Stimulated activated CD4-positive, alpha-beta T cell treated with anti-CD3 and anti-CD28 coated beads, Interleukin-12 subunit alpha, Interleukin-12 subunit beta, amount 100 ng/mL, for 4 hours (primary cell): ENCODE data around the gene MBL2.

Source experiments
- DNase-seq: peaks from one replicate; pipeline ENCODE4 v3.0.0-alpha.2; 2020

MBL2 gene

GRCh38 chr10:52771534-52772445 is 794 bp downstream of the MBL2 start:
- no peak for DNase-seq

GRCh38 chr10:52770904-52771303 is 1.7 kb downstream of the MBL2 start:
- no peak for DNase-seq

GRCh38 chr10:52769966-52770365 is 2.6 kb downstream of the MBL2 start:
- DNase-seq = no peak

GRCh38 chr10:52768001-52768532 is 4.5 kb downstream of the MBL2 start:
- no peak for DNase-seq

- no peak for DNase-seq
Measured at GRCh38 chr10:52762088-52762487, 10.5 kb downstream of the MBL2 start.

GRCh38 chr10:52759154-52759553 is 13.4 kb downstream of the MBL2 start:
- DNase-seq = no peak

- no peak for DNase-seq
Measured at GRCh38 chr10:52758406-52758805, 14.2 kb downstream of the MBL2 start.

- no peak for DNase-seq
Measured at GRCh38 chr10:52757773-52758172, 14.8 kb downstream of the MBL2 start.

- DNase-seq = no peak
Measured at GRCh38 chr10:52756966-52757365, 15.6 kb downstream of the MBL2 start.

- no peak for DNase-seq
Measured at GRCh38 chr10:52756295-52756694, 16.3 kb downstream of the MBL2 start.

GRCh38 chr10:52755297-52756062 is 17.1 kb downstream of the MBL2 start:
- DNase-seq = no peak

- no peak for DNase-seq
Measured at GRCh38 chr10:52752801-52753445, 19.7 kb downstream of the MBL2 start.

- DNase-seq = no peak
Measured at GRCh38 chr10:52752261-52752660, 20.3 kb downstream of the MBL2 start.

GRCh38 chr10:52751337-52751736 is 21.2 kb downstream of the MBL2 start:
- DNase-seq = no peak

- DNase-seq = no peak
Measured at GRCh38 chr10:52750629-52751028, 22.0 kb downstream of the MBL2 start.

GRCh38 chr10:52747694-52748093 is 24.9 kb downstream of the MBL2 start:
- DNase-seq = no peak

GRCh38 chr10:52746169-52746568 is 26.4 kb downstream of the MBL2 start:
- no peak for DNase-seq

- no peak for DNase-seq
Measured at GRCh38 chr10:52744057-52744805, 28.4 kb downstream of the MBL2 start.

GRCh38 chr10:52742731-52743130 is 29.9 kb downstream of the MBL2 start:
- DNase-seq = no peak

GRCh38 chr10:52741851-52742250 is 30.7 kb downstream of the MBL2 start:
- no peak for DNase-seq

- DNase-seq = peak; percentile 8
Measured at GRCh38 chr10:52740913-52741675, 31.5 kb downstream of the MBL2 start.

- DNase-seq = no peak
Measured at GRCh38 chr10:52740155-52740549, 32.4 kb downstream of the MBL2 start.
